ENCODE measurements around the gene CD180. TPM values are rescaled to one million over a fixed set of nuclear protein-coding genes. Genes with fewer than 3 reads are reported as not detected.

Gene CD180
- total and polyA plus RNA-seq, 3 donors from 2014 or later, result 0.08 to 1.1 (median 0.37) TPM

- H3K27ac ChIP-seq, result no peak overlapping the region
- no peaks in the 10 kb centered on the region for H3K27me3 ChIP-seq
- H3K4me1 ChIP-seq, result peaks cover 4% of the 10 kb centered on the region
- TF ChIP-seq POLR2A (IDR thresholded peaks at IDR 0.05) (no peak), CTCF (IDR thresholded peaks at IDR 0.05) (no peak)
- no peak overlapping the region for H3K4me3 ChIP-seq
- no peaks in the 10 kb centered on the region for H3K9me3 ChIP-seq
- no peaks in the 10 kb centered on the region for H3K36me3 ChIP-seq (ENCODE audit: low read depth, missing control alignments)
- intact Hi-C loops (cut with DNase I; ENCODE audit: low total_unique reads), result no loop called here
- WGBS, 2 donors, result 63 to 64% methylated on average over 3 of the region's 3 CpGs
- no peak for DNase-seq
Measured at GRCh38 chr5:67160985-67161384, 35.6 kb downstream of the CD180 start.

GRCh38 chr5:67160272-67160671 is 36.3 kb downstream of the CD180 start:
- H3K27ac ChIP-seq, result no peak overlapping the region
- no peaks in the 10 kb centered on the region for H3K36me3 ChIP-seq (ENCODE audit: low read depth, missing control alignments)
- DNase-seq, result no peak
- no peaks in the 10 kb centered on the region for H3K4me1 ChIP-seq
- no peaks in the 10 kb centered on the region for H3K9me3 ChIP-seq
- no peak overlapping the region for H3K4me3 ChIP-seq
- intact Hi-C loops (cut with DNase I; ENCODE audit: low total_unique reads), result no loop called here
- H3K27me3 ChIP-seq, result no peaks in the 10 kb centered on the region
- WGBS, 2 donors, result 93 to 96% methylated on average over 3 of the region's 3 CpGs
- TF ChIP-seq POLR2A (IDR thresholded peaks at IDR 0.05) (no peak), CTCF (IDR thresholded peaks at IDR 0.05) (no peak)

GRCh38 chr5:67156976-67157583 is 39.5 kb downstream of the CD180 start:
- WGBS, 2 donors, result 71 to 72% methylated on average over 5 of the region's 5 CpGs
- DNase-seq, result peak; percentile 45
- Histone ChIP-seq H3K27ac (no peak overlapping the region), H3K36me3 (ENCODE audit: low read depth, missing control alignments) (no peaks in the 10 kb centered on the region), H3K9me3 (no peaks in the 10 kb centered on the region), H3K4me1 (no peaks in the 10 kb centered on the region), H3K27me3 (no peaks in the 10 kb centered on the region), H3K4me3 (no peak overlapping the region)
- TF ChIP-seq POLR2A (IDR thresholded peaks at IDR 0.05) (no peak), CTCF (IDR thresholded peaks at IDR 0.05) (peak; percentile 56 to 81 (median 69))
- intact Hi-C loops (cut with DNase I; ENCODE audit: low total_unique reads), result no loop called here

GRCh38 chr5:67154556-67155206 is 41.9 kb downstream of the CD180 start:
- intact Hi-C loops (cut with DNase I; ENCODE audit: low total_unique reads), result no loop called here
- no peak for TF ChIP-seq CTCF (IDR thresholded peaks at IDR 0.05)
- TF ChIP-seq POLR2A (IDR thresholded peaks at IDR 0.05), result no peak
- H3K27ac ChIP-seq, result no peak overlapping the region

GRCh38 chr5:67153292-67153691 is 43.3 kb downstream of the CD180 start:
- Histone ChIP-seq H3K27me3 (no peaks in the 10 kb centered on the region), H3K27ac (no peak overlapping the region), H3K9me3 (no peaks in the 10 kb centered on the region), H3K4me3 (no peak overlapping the region), H3K36me3 (ENCODE audit: low read depth, missing control alignments) (no peaks in the 10 kb centered on the region), H3K4me1 (no peaks in the 10 kb centered on the region)
- TF ChIP-seq POLR2A (IDR thresholded peaks at IDR 0.05), result no peak
- no peak for TF ChIP-seq CTCF (IDR thresholded peaks at IDR 0.05)
- intact Hi-C loops (cut with DNase I; ENCODE audit: low total_unique reads), result no loop called here
- DNase-seq, result no peak
- 79 to 84% methylated on average over 2 of the region's 2 CpGs for WGBS, 2 donors

More at GRCh38 chr5:67154556-67155206, 41.9 kb downstream of the CD180 start:
- DNase-seq, result no peak
- WGBS, 2 donors, result 69 to 71% methylated on average over 5 of the region's 5 CpGs
- Histone ChIP-seq H3K4me1 (no peaks in the 10 kb centered on the region), H3K36me3 (ENCODE audit: low read depth, missing control alignments) (no peaks in the 10 kb centered on the region), H3K27me3 (no peaks in the 10 kb centered on the region), H3K4me3 (no peak overlapping the region), H3K9me3 (no peaks in the 10 kb centered on the region)
